NCI-H345 treated with DMSO at 0.1 percent for 48 hours (cell line): ENCODE results near the gene CHRNA7.
"Not testable (repeated sequence)": the region's sequence is repeated elsewhere in the genome, so short reads cannot be mapped to it uniquely, and the experiment has no call there.

Experiments
- DNase-seq: peaks from one replicate; lab custom pipeline; 2025; ENCODE audit not compliant: unreplicated experiment; lab: John Stamatoyannopoulos, UW

The CHRNA7 gene

GRCh38 chr15:32119694-32120330 lies 89.5 kb downstream of the CHRNA7 start:
- no peak for DNase-seq

GRCh38 chr15:32120577-32121383 lies 90.5 kb downstream of the CHRNA7 start:
- DNase-seq: no peak

- no peak for DNase-seq
Measured at GRCh38 chr15:32121384-32121695, 91.0 kb downstream of the CHRNA7 start.

- no peak for DNase-seq
Measured at GRCh38 chr15:32122013-32122412, 91.7 kb downstream of the CHRNA7 start.

- no peak for DNase-seq
Measured at GRCh38 chr15:32123473-32123872, 93.2 kb downstream of the CHRNA7 start.

- no peak for DNase-seq
Measured at GRCh38 chr15:32124726-32125125, 94.4 kb downstream of the CHRNA7 start.

GRCh38 chr15:32125595-32125994 lies 95.3 kb downstream of the CHRNA7 start:
- no peak for DNase-seq

- no peak for DNase-seq
Measured at GRCh38 chr15:32129815-32130214, 99.5 kb downstream of the CHRNA7 start.

- DNase-seq: no peak
Measured at GRCh38 chr15:32130823-32131222, 100.5 kb downstream of the CHRNA7 start.

GRCh38 chr15:32131803-32132202 lies 101.5 kb downstream of the CHRNA7 start:
- no peak for DNase-seq

GRCh38 chr15:32132859-32133258 lies 102.5 kb downstream of the CHRNA7 start:
- DNase-seq: no peak

- DNase-seq: no peak
Measured at GRCh38 chr15:32134842-32135241, 104.5 kb downstream of the CHRNA7 start.

- no peak for DNase-seq
Measured at GRCh38 chr15:32135335-32135734, 105.0 kb downstream of the CHRNA7 start.

- DNase-seq: not testable (repeated sequence)
Measured at GRCh38 chr15:32145512-32145911, 115.2 kb downstream of the CHRNA7 start.

- no peak for DNase-seq
Measured at GRCh38 chr15:32148833-32149555, 118.7 kb downstream of the CHRNA7 start.

GRCh38 chr15:32152574-32152973 lies 122.3 kb downstream of the CHRNA7 start:
- no peak for DNase-seq

- DNase-seq: not testable (repeated sequence)
Measured at GRCh38 chr15:32153868-32154623, 123.7 kb downstream of the CHRNA7 start.

- DNase-seq: not testable (repeated sequence)
Measured at GRCh38 chr15:32162143-32162542, 131.8 kb downstream of the CHRNA7 start.

GRCh38 chr15:32164065-32164464 lies 133.8 kb downstream of the CHRNA7 start:
- DNase-seq: not testable (repeated sequence)

GRCh38 chr15:32164747-32165146 lies 134.4 kb downstream of the CHRNA7 start:
- DNase-seq: not testable (repeated sequence)

- not testable (repeated sequence) for DNase-seq
Measured at GRCh38 chr15:32165775-32166174, 135.5 kb downstream of the CHRNA7 start.
